HG02973 (cell line): ENCODE data around the gene CCKAR.

Source experiments
- ATAC-seq: cut with Tn5 transposase; IDR thresholded peaks from one replicate; pipeline ENCODE4 v1.9.1; 2021; ENCODE audit warnings: moderate library complexity; ENCODE audit not compliant: unreplicated experiment

CCKAR gene

GRCh38 chr4:26491449-26492170, 1.3 kb upstream of the CCKAR start:
- no peak for ATAC-seq

DNA sequence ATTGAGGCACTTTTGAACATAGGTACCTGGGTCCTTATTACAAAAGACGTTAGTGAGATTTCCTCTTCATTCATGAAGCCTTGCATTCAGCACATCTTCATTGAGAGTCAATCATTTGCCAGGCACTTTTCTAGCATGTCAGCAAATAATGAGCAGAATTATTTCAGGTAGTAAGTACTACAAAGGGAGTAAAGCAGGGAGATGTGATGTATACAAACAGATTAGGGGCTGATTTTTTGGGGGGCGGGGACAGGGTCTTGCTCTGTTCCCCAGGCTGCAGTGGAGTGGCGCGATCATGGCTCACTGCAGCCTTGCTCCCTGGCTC, 638 bp upstream of the CCKAR start:
- ATAC-seq, result no peak

- no peak for ATAC-seq
These were observed 941 bp downstream of the CCKAR start for GRCh38 chr4:26489101-26489985.

GRCh38 chr4:26485684-26486083, 4.6 kb downstream of the CCKAR start:
- ATAC-seq, result no peak

DNA sequence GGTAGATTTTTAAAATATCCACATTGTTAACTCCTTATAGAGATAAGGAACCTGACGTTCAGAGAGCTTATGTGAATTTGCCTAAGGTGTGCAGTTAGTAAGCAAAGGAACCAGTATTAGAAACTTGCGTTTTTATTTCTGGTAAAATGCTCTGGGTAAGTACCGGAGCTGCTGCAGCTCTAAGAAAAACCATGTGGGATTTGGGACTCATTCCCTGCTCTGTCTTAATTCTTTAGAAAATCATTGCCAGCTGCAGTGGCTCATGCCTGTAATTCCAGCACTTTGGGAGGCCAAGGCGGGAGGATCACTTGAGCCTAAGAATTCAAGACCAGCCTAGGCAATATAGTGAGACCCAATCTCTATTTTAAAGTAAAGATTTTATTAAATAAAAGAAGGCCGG, 5.8 kb downstream of the CCKAR start:
- ATAC-seq, result no peak

- no peak for ATAC-seq
These were observed 6.2 kb downstream of the CCKAR start for GRCh38 chr4:26484032-26484515.

DNA sequence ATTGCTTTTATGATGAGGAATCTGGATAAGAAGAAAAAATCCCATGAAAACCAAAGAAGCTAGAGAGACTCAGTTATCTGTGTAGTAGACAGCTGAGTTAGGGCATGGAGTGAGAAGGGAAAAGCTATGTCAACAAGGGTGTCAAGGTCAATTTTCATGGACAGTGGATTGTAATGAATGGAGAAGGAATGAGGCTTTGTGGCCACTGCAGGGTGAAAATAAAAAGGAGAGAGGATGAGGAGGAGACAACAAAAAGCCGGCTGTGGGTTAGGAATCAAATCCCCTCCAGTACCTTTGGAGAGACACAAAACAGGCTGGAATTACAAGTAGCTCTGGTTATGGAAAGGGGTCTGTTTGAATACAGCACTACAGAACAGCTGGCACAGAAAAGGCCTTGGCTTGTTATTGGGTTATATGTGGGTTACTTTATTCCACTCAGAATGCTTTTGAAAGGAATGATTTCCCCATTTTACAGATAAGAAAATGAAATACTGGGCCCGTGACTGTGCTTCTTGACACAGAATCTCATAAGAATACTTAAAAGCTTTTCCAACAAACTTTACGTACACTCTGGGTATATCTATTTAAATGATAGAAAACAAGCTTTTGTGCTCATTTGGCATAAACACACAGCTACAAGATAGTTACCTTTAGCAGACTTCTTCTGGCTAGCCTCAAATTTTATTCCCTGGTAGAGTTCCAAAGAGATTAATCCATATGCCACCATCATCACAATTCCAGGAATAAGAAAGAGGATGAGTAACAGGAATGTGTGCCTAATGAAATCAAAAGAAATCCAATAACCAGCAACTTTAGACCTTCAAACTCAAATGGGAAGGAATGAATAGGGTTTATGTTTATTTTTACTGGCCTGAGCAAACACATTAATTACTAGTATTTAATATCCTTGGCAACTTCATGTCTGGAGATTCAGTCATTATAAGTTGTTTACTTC, 7.5 kb downstream of the CCKAR start:
- no peak for ATAC-seq

DNA sequence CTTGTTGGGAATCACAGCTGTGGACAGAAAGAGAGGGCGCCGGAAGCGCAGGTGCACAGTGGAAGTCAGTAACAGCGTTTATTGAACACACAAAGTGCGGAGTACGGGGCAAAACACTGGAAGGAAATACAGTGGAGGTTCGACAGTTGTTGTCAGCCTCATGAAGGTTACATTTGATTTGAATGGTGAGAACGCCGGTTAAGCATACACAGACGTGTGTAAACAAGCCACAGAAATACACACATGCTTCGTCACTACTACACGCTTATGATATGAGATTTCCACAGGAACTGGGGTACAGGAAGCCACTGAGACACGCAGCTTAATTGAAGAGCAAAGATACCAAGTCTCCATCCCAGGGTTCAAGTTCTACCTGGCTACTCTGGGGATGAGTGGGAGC, 12.0 kb downstream of the CCKAR start:
- no peak for ATAC-seq

DNA sequence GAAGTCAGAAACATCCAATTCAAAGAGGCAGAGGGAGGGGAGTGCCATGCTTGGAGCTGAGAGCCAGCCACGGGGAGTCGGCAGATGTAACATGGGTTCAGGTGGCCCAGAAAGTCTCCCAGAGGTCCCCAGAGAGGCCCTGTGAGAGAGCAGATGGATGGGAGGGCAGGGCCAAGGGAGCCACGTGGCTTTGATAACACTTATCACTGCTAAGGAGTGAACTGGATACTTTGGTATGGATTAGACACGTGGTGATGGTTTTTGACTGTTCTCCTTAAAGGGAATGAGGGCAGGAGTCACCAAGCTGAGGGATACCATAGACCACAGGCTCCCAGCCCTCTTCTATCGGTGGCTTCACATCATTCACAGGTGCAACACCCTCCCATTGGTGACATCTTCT, 13.7 kb downstream of the CCKAR start:
- no peak for ATAC-seq

DNA sequence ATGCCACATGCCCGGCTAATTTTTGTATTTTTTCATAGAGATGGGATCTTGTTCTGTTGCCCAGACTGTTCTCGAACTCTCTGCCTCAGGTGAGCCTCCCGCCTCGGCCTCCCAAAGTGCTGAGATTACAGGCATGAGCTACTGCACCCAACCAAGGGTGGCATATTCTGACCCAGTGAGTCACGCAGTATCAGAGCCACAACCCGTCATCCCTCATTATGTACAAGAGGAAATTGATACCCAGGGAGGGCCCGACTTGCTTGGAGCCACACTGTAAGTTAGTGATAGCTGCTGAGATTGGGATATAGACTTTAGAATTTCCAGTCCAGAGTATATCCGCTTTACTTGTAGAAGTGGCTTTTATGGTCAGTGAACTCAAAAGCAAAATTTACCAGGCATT, 14.6 kb downstream of the CCKAR start:
- no peak for ATAC-seq

GRCh38 chr4:26474551-26474950, 15.7 kb downstream of the CCKAR start:
- no peak for ATAC-seq

GRCh38 chr4:26473893-26474292, 16.4 kb downstream of the CCKAR start:
- no peak for ATAC-seq

GRCh38 chr4:26471890-26472289, 18.4 kb downstream of the CCKAR start:
- no peak for ATAC-seq

DNA sequence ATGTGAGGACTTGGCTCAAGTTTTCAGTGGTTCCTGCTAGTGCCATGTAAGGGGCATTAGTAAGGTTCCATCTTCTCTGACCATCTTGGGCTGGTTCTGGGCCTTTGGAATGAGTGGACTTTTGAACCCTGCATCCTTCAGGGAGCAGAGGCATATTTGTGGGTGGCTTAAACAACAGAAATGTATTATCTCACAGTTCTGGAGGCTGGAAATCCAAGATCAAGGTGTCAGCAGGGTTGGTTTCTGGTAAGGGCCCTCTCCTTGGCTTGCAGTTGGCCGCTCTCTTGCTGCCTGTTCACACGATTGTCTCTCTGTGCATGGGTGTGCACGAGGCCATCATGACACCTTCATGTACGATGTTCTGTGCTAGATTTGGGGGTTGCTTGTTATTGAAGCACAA, 21.3 kb downstream of the CCKAR start:
- no peak for ATAC-seq

- ATAC-seq, result no peak
These were observed 21.9 kb downstream of the CCKAR start for GRCh38 chr4:26468283-26468949.

DNA sequence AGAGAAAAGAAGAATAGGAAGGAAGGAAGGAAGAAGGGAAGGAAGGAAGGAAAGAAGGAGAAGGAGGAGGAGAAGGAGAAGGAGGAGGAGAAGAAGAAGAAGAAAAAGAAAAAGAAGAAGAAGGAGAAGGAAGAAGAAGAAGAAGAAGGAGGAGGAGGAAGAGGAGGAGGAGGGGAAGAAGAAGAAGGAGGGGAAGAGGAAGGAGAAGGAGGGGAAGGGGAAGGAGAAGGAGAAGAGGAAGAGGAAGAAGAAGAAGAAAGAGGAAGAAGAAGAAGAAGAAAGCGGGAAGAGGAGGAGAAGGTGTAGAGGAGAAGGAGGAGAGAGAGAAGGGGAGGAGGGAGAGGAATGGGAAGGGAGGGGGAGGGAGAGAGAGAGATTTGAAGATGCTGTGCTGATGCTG, 22.6 kb downstream of the CCKAR start:
- ATAC-seq, result no peak

DNA sequence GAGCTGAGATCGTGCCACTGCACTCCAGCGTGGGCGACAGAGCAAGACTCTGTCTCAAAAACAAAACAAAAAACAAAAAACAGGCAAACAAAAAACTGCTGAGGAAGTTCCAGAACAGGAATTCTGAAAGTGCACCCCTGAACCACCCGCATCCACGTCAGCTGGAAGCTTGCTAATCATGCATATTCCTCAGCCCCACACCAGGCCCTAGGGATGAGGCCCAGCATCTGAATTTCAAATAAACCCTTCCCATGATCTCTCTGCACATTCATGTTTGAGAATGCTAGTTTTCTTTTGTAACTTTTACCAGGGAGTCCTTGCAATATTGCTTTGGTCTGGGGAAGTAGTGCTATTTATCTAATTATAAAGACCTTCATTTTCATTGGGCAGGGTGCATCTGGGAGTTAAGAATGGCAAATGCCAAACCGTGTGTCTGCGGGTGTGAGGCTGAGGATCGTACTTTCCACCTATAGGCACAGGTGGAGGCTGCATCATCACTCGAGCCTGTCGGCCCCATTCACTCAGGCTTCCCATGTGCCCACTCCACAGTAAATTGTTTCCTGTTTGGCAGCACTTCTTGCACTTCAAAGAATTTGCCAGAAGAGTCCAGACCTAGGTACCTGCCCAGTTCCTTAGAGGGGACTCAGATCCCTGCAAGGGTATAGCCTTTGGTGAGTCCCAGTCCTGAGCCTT, 23.6 kb downstream of the CCKAR start:
- ATAC-seq, result no peak

- ATAC-seq, result no peak
These were observed 25.7 kb downstream of the CCKAR start for GRCh38 chr4:26464420-26465095.

- ATAC-seq, result no peak
These were observed 26.9 kb downstream of the CCKAR start for GRCh38 chr4:26463386-26463785.

DNA sequence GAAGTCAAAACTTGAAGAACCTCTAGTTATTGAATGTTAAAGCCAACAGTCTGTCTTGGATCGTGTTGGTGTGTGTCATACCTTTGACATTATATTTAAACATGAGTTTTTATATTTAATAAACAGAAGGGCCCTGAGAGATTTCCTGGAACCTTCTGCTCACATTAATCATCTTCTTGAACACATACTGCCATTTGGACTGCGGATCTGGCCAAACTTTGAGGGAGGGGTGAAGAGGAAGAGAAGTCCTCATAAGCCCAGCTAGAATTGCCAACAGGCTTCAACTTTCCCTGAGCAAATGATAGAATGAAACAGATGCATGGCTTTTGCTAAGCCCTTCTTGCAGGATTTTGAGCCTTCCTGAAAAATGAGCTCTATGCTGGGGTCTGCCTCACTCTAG, 27.4 kb downstream of the CCKAR start:
- ATAC-seq, result no peak
